HG03095 (cell line): Measurements from ENCODE around the gene TMC8.
"Not testable (repeated sequence)": the region's sequence is repeated elsewhere in the genome, so short reads cannot be mapped to it uniquely, and the experiment has no call there.

Experiments
- ATAC-seq: cut with Tn5 transposase; IDR thresholded peaks from one replicate; pipeline ENCODE4 v1.9.1; 2021; ENCODE audit warnings: moderate library complexity; ENCODE audit not compliant: unreplicated experiment

Gene TMC8, protein sequence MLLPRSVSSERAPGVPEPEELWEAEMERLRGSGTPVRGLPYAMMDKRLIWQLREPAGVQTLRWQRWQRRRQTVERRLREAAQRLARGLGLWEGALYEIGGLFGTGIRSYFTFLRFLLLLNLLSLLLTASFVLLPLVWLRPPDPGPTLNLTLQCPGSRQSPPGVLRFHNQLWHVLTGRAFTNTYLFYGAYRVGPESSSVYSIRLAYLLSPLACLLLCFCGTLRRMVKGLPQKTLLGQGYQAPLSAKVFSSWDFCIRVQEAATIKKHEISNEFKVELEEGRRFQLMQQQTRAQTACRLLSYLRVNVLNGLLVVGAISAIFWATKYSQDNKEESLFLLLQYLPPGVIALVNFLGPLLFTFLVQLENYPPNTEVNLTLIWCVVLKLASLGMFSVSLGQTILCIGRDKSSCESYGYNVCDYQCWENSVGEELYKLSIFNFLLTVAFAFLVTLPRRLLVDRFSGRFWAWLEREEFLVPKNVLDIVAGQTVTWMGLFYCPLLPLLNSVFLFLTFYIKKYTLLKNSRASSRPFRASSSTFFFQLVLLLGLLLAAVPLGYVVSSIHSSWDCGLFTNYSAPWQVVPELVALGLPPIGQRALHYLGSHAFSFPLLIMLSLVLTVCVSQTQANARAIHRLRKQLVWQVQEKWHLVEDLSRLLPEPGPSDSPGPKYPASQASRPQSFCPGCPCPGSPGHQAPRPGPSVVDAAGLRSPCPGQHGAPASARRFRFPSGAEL

DNA sequence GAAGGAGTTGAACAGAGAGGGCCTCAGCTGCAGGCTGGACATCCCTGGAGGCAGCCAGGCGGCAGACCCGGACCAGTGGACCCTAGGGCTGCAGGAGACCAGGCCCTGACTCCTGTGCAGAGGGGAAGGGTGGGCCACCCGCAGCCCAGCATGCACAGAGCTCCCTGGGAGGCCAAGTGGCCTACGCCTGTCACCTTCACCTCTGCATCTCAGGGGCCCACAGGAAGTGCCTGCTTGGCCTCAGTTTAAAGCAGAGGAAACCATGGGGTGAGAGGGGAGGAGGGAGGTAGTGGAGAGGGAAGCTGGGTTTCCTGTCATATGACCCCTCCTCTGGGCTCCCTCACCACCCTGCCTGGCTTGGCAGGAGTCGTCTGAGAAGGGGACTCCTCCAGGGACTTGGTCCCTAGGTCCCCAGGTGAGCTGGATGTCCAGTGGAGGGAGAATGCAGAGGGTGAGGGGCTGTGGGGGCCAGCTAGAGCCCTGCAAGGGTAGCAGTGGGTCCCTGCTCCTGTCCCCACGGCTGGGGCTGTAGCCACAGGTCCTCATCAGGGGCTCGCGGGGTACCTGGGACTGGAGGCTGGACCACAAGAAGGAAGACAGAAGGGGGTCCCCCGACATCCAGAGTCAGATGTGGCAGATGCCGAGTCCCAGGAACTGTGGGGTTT lies at the start of gene TMC8:
Gene TMC8, plus strand, starts transcription at position 335 of the 665 bp plus-strand sequence. CDS start 818 bp downstream, outside the sequence.
- ATAC-seq = no peak

DNA sequence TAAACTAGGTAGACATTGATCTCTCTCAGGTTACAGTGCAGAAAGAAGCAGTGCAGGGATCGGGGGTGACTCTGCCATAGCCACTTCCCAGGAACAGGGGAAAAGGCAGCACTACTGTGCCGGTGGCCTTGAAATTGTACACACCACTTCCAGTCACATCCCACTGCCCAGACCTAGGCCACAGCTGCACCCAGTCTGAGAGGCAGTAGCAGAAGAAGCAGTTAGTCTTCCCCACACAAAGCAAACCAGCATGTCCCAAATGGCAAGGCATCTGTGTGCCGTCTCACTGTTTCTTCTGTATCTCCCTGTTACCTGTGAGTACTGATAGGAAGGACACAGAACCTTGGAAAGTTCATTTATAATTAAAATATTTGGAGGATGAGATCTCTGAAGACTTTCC lies 49.0 kb upstream of the TMC8 start:
- no peak for ATAC-seq

- not testable (repeated sequence) for ATAC-seq
These were observed 48.2 kb upstream of the TMC8 start for GRCh38 chr17:78082355-78082872.

GRCh38 chr17:78082988-78083387 lies 47.6 kb upstream of the TMC8 start:
- ATAC-seq = no peak

DNA sequence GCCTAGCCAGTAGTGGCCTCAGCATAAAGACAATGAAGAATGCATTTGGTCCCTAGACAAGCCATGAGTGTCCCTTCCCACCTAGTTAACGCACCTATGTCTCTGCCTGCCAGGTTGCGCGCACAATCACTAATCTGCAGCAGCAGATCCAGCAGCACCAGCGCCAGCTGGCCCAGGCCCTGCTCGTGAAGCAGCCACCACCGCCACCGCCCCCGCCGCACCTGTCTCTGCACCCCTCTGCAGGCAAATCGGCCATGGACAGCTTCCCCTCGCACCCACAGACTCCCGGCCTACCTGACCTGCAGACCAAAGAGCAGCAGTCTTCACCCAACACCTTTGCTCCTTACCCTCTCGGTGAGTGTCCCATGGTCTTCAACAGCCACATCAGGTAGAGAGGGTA lies 43.8 kb upstream of the TMC8 start:
- ATAC-seq = no peak

DNA sequence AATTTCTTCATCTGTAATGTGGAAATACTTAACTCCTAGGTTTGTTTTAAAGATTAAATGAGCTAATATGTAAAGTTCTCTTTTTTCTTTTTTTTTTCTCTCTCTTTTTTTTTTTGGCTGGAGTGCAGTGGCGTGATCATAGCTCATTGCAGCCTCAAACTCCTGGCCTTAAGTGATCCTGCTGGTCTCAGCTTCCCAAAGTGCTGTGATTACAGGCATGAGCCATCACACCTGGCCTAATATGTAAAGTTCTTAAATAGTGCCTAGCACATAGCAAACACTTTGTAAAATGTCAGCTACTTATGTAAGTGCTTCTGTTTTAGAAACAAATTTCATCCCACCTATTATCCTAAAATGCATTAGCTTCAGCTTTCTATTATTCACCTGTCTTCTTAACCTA lies 42.0 kb upstream of the TMC8 start:
- ATAC-seq = no peak

DNA sequence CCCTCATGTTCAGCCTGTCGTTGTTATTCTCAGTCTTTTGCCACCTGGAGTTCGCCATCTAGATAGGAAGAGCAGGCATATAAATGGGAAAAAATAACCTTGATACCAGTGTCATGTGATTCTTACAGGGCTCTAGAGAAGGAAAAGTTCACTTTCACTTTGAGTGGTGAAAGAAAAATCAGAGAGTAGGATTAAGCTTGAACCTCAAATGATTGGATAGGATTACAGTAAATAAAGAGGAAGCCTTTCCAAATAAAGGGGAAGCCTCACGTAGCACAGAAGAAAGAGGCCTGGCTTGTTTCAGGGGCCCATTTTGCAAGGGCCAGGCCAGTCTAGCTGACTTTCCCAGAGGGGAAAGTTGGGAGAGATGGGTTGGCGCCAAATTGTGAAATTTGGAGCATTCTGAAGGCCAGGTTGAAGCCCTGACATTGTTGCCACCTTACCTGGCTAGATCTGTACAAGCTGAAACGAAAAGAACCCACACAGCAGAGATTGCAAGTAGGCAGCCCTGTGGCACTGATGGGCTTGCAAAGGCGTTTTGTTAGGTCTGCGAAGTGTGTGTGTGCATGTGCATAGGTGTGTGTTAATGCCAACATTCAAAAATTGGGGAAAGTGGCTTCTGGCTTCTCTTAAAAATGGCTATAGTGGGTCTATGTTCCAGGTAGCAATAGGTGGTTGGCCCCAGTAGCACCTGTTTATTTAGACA lies 40.8 kb upstream of the TMC8 start:
- ATAC-seq = no peak

DNA sequence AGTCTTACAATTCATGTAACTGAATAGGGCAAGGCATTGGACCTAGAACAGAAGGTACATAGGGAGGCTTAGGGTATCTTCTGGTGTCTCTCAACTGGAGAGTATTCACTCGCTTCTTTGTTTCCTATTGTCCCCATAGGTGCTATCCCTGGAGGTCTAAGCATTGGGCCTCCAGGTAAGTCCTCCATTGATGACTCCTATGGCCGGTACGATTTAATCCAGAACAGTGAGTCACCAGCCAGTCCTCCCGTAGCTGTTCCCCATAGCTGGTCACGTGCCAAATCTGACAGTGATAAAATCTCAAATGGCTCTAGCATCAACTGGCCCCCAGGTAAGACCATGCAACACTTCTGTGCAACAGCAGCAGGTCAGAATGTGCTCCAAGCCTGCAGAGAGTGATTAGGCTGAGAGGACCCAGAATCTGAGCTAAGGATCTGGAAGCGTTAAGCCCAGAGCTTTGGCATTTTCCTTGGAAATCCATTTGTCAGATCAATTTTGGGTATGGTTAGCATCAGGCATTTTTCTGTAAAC lies 37.7 kb upstream of the TMC8 start:
- no peak for ATAC-seq

DNA sequence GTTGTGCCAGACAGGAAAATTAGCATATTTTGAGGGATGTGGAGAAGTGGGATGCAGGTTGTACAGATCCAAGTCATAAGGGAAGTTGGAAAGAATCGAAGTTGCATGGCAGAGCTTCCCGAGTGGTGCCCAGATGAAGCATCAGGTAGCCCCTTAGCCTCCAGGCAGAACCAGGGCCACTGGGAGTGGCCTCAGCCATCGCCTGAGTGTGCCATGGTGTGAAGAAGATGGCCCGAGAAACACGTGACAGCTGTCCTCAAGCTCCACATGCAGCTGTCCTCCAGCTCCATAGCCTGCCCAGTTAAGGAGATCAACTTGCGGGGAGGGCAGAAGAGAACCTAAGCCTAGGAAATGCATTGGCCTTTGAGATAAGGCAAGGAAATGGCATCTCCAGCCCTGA lies 35.5 kb upstream of the TMC8 start:
- ATAC-seq = no peak

DNA sequence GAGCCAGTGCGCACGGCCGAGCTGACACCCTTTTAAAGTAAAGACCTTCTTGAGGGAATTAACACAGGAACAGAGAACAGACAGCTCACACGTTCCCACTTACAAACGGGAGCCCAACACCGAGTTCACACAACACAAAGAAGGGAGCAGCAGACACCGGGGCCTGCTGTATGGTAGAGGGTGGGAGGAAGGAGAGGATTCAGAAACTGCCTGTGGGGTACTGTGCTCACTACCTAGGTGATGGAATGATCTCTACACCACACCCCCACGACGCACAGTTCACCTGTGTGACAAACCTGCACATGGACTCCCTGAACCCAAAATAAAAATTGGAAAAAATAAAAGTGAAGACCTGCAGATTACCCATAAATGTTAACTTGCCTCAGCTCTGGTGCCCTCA lies 34.5 kb upstream of the TMC8 start:
- ATAC-seq = no peak

- ATAC-seq = no peak
These were observed 29.5 kb upstream of the TMC8 start for GRCh38 chr17:78101112-78101511.

DNA sequence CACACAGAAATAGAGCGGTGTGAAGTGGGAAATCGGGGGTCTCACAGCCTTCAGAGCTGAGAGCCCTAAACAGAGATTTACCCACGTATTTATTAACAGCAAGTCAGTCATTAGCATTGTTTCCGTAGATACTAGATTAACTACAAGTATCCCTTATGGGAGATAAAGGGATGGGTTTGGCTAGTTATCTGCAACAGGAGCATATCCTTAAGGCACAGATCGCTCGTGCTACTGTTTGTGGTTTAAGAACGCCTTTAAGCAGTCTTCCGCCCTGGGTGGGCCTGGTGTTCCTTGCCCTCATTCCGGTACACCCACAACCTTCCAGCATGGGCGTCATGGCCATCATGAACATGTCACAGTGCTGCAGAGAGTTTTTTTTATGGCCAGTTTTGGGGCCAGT lies 29.0 kb upstream of the TMC8 start:
- ATAC-seq = no peak

DNA sequence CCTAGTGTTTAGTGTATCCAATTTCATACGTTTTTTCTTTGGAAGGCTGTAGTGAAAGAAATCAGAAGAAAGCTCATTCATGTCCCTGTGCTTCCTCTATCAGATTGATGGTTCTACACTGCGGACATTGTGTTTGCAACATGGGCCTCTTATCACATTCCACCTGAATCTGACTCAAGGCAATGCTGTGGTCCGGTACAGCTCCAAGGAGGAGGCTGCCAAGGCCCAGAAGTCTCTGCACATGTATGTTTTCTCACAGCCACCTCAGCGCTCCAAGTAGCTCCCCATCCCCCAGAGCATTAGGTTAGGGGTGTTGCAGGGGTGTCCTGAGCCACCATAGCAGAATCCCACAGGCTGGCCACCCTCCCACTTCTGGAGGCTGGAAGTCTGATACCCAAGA lies 27.3 kb upstream of the TMC8 start:
- no peak for ATAC-seq

- no peak for ATAC-seq
These were observed 26.0 kb upstream of the TMC8 start for GRCh38 chr17:78104540-78104941.

GRCh38 chr17:78105101-78105500 lies 25.5 kb upstream of the TMC8 start:
- no peak for ATAC-seq

DNA sequence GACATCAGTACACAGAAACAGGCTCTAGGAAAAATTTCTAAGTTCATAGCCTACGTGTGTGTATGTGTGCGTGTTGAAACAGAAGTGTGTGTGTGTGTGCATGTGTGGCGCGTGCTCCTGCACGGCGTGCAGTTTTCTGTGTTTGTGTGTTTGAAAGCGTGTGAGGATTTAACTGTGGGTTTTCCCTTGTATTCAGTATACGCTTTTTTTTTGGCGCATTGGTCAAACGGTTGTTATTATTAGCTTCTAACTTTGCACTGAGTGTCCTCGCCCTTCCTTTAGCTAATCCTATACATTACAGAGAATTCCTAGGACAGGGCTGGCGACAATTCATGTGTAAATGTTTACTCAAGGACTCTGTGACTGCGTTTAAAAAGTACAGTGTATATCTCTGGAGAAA lies 25.0 kb upstream of the TMC8 start:
- no peak for ATAC-seq

DNA sequence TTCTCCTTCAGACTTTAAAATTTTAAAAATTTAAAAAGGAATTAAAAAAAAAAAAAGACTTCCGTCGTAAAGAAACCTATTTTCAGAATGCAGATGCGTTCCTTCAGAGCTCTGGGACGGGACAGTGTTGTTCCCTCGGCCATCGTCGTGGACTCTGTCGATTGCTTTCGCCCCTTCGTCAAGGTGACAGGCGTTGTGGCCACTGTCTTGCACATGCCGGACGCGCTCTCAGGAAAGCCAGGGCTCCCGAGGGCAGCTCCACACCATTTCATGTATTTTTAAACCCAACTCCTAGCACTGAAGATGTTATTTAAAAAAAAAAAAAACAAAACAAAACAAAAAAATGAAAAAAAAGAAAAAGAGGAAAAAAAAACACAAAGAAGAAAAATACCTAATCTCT lies 24.4 kb upstream of the TMC8 start:
- no peak for ATAC-seq

DNA sequence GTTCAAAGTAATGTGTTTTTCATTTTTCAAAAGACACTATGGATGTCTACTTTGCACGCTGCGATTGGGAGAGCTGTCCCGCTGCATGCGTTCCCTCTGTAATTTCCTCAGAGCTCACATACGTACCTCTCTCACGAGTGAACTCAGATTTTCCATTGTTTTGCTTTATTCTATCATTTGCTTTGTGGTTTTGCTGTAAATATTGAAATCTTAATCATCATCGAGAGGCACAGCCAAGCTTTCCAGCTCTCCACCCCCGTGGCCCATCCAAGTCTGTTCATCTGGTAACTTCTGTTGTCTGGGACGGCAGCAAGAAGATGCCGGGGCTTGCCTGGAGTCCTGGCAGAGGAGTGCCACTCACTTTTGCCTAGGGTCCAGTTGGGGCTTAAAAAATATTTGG lies 23.1 kb upstream of the TMC8 start:
- no peak for ATAC-seq

- no peak for ATAC-seq
These were observed 22.4 kb upstream of the TMC8 start for GRCh38 chr17:78107976-78108725.
